ENCODE measurements around the gene DNAJB6.

Gene DNAJB6

GRCh38 chr7:157397731-157398691 is 61.2 kb downstream of the DNAJB6 start:
- DNase-seq = no peak

GRCh38 chr7:157399086-157399687 is 62.4 kb downstream of the DNAJB6 start:
- DNase-seq = no peak

GRCh38 chr7:157400171-157400860 is 63.5 kb downstream of the DNAJB6 start:
- no peak for DNase-seq

- no peak for DNase-seq
Measured at GRCh38 chr7:157401567-157402387, 65.0 kb downstream of the DNAJB6 start.

- DNase-seq = no peak
Measured at GRCh38 chr7:157402388-157402703, 65.5 kb downstream of the DNAJB6 start.

- DNase-seq = no peak
Measured at GRCh38 chr7:157402911-157403534, 66.2 kb downstream of the DNAJB6 start.

GRCh38 chr7:157403646-157404401 is 67.0 kb downstream of the DNAJB6 start:
- DNase-seq = no peak

GRCh38 chr7:157404845-157405481 is 68.2 kb downstream of the DNAJB6 start:
- DNase-seq = no peak

- DNase-seq = no peak
Measured at GRCh38 chr7:157405501-157405900, 68.7 kb downstream of the DNAJB6 start.

- no peak for DNase-seq
Measured at GRCh38 chr7:157405914-157406810, 69.4 kb downstream of the DNAJB6 start.

GRCh38 chr7:157406971-157407370 is 70.2 kb downstream of the DNAJB6 start:
- no peak for DNase-seq

- no peak for DNase-seq
Measured at GRCh38 chr7:157407512-157408257, 70.9 kb downstream of the DNAJB6 start.

- DNase-seq = no peak
Measured at GRCh38 chr7:157408258-157409101, 71.7 kb downstream of the DNAJB6 start.

GRCh38 chr7:157409149-157409752 is 72.4 kb downstream of the DNAJB6 start:
- DNase-seq = no peak

GRCh38 chr7:157409753-157410727 is 73.2 kb downstream of the DNAJB6 start:
- no peak for DNase-seq

GRCh38 chr7:157410831-157411556 is 74.2 kb downstream of the DNAJB6 start:
- no peak for DNase-seq
